Gastroesophageal sphincter (tissue), 4 donors: ENCODE data around the gene TENT4A. TPM values are rescaled to one million over a fixed set of nuclear protein-coding genes. Genes with fewer than 3 reads are reported as not detected.

Source experiments
- ATAC-seq: fragments of 150-250 bp; one replicate; pipeline ENCODE4 v1.9.1; 2016; ENCODE audit warnings: mild to moderate bottlenecking, moderate library complexity
- H3K27ac ChIP-seq, 4 donors: fragments of 200-600 bp; sonication (generic) in 3 of 4; 1 replicate in 3 of 4; 2 replicates in 1 of 4; pipeline ENCODE4 v1.5.1; 2016 to 2019
- H3K27me3 ChIP-seq: fragments of 200-600 bp; sonication (generic); one replicate; pipeline ENCODE4 v1.5.1; 2019
- H3K36me3 ChIP-seq, 2 donors: fragments of 200-600 bp; sonication (generic); one replicate each; pipeline ENCODE4 v1.5.1; 2019; ENCODE audit warnings: control low read depth in 1 of 2
- H3K4me1 ChIP-seq, 3 donors: fragments of 200-600 bp; sonication (generic); 1 replicate in 2 of 3; 2 replicates in 1 of 3; pipeline ENCODE4 v1.5.1; 2016 to 2019; ENCODE audit warnings: control low read depth in 2 of 3
- H3K4me3 ChIP-seq, 2 donors: fragments of 200-600 bp; sonication (generic); one replicate each; pipeline ENCODE4 v1.5.1; 2019; ENCODE audit warnings: mild to moderate bottlenecking in 1 of 2, moderate library complexity in 1 of 2
- H3K9me3 ChIP-seq, 3 donors: fragments of 200-600 bp; sonication (generic); one replicate each; pipeline ENCODE4 v1.5.1; 2017 to 2019; ENCODE audit warnings: control low read depth in 2 of 3
- CTCF ChIP-seq, 4 experiments: fragments of 200-600 bp in 2 of 4; fragments of 450-650 bp in 2 of 4; sonication (generic) in 1 of 4; IDR thresholded peaks; one replicate each; pipeline ENCODE4 v1.5.1; 2017 to 2019; ENCODE audit warnings: antibody characterized with exemption in 4 of 4, mild to moderate bottlenecking in 2 of 4, moderate library complexity in 2 of 4
- EP300 ChIP-seq: sonication (generic); formaldehyde crosslinking; IDR thresholded peaks from one replicate; pipeline ENCODE4 v1.6.1; 2017; ENCODE audit warnings: antibody characterized with exemption, mild to moderate bottlenecking
- POLR2A ChIP-seq, 2 donors: fragments of 450-650 bp; IDR thresholded peaks; one replicate each; pipeline ENCODE4 v1.6.1; 2017; ENCODE audit warnings: antibody characterized with exemption in 2 of 2, mild to moderate bottlenecking in 2 of 2, moderate library complexity in 1 of 2
- POLR2AphosphoS5 ChIP-seq: sonication (generic); formaldehyde crosslinking; IDR thresholded peaks from one replicate; pipeline ENCODE4 v1.6.1; 2017; ENCODE audit warnings: antibody characterized with exemption
- WGBS, 2 donors: methylation state at CpG; one replicate each; pipeline ENCODE4 v1.1.5; 2018; ENCODE audit warnings: low coverage in 1 of 2; 5-methylcytosine and 5-hydroxymethylcytosine counted together
- total RNA-seq, 4 donors: library from RNA; depleted of rRNA; stranded (reverse); fragments of >200 nt; gene quantifications; one replicate each; pipeline ENCODE4 v1.1.0, GENCODE V29; 2016

The TENT4A gene
- total RNA-seq, 4 donors from 2014 or later: 15.8 to 21.3 (median 17.3) TPM

- Histone ChIP-seq H3K4me3 (no peak overlapping the region), H3K36me3 (no peaks in the 10 kb centered on the region), H3K27ac (no peak overlapping the region), H3K4me1 (no peaks in the 10 kb centered on the region), H3K27me3 (no peaks in the 10 kb centered on the region), H3K9me3 (no peaks in the 10 kb centered on the region)
- no peak for TF ChIP-seq CTCF (IDR thresholded peaks at IDR 0.05)
- TF ChIP-seq POLR2A (IDR thresholded peaks at IDR 0.05): no peak
- no peak for TF ChIP-seq EP300
- TF ChIP-seq POLR2AphosphoS5: no peak
- ATAC-seq: no peak
- WGBS, 2 donors: 74 to 86% methylated on average over 3 of the region's 3 CpGs
Measured at GRCh38 chr5:6781716-6782115, 68.5 kb downstream of the TENT4A start.

GRCh38 chr5:6783787-6784186, 70.6 kb downstream of the TENT4A start:
- ATAC-seq: no peak
- WGBS, 2 donors: 83 to 84% methylated on average over 2 of the region's 2 CpGs
- Histone ChIP-seq H3K36me3 (no peaks in the 10 kb centered on the region), H3K4me1 (no peaks in the 10 kb centered on the region), H3K9me3 (no peaks in the 10 kb centered on the region), H3K4me3 (no peak overlapping the region), H3K27me3 (no peaks in the 10 kb centered on the region), H3K27ac (no peak overlapping the region)
- TF ChIP-seq POLR2A (IDR thresholded peaks at IDR 0.05): no peak
- TF ChIP-seq EP300: no peak
- TF ChIP-seq POLR2AphosphoS5: no peak
- no peak for TF ChIP-seq CTCF (IDR thresholded peaks at IDR 0.05)

DNA sequence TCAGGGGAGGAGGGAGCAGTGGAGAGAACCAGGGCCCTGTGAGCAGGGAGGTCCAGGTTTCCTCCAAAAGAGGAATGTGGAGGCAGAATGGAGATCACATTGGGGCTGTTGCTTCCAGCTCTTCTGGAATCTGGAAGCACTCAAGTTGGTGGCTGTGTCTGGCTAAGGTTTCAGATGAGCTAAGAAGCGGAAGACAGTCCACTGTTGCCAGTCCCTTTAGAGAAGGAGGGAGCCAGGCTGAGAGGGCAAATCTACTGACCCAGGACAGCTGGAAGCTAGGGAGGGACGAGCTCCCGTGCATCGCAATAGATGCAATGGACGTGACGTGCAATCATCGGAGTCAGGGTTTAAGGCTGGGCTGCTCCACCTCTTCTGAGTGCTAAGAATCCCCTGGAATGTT, 71.2 kb downstream of the TENT4A start:
- 60 to 89% methylated on average over 2 to 5 of the region's 7 CpGs for WGBS, 2 donors

DNA sequence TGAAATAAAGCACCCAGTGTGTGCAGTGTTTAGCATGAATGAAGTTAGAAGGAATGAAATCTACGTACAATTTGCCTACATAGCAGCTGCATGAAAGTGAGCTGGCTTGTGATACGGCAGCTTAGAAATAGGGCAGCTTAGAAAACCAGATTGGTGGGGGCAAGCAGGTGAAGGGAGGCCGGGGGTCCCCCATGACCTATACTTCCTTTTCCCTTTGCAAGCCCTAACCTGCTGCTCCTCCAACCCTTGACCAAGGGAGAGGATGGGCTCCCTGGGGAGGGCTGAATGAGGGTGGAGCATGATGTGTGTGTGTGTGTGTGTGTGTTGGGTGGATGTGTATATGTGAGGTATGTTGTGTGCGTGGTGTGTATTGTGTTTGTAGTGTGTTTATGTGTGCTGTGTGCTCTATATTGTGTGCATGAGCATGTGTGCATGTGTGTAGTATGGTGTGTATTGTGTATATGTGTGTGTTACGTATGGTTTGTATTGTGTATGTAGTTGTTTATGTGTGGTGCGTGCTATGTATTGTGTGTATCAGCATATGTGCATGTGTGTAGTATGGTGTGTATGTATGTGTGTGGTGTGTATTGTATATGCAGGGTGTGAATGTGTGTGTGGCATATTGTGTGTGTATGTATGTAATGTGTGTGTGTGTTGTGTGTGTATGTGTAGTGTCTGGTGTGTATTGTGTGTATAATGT, 72.1 kb downstream of the TENT4A start:
- TF ChIP-seq EP300 (no peak), POLR2A (IDR thresholded peaks at IDR 0.05) (no peak), POLR2AphosphoS5 (no peak), CTCF (IDR thresholded peaks at IDR 0.05) (no peak)
- no peaks in the 10 kb centered on the region for H3K36me3 ChIP-seq
- no peak for ATAC-seq
- no peaks in the 10 kb centered on the region for H3K4me1 ChIP-seq
- 76 to 100% methylated on average over 3 to 6 of the region's 6 CpGs for WGBS, 2 donors
- H3K4me3 ChIP-seq: no peak overlapping the region
- H3K9me3 ChIP-seq: no peaks in the 10 kb centered on the region
- no peaks in the 10 kb centered on the region for H3K27me3 ChIP-seq
- H3K27ac ChIP-seq: no peak overlapping the region

More for the DNA sequence above, 71.2 kb downstream of the TENT4A start:
- H3K27me3 ChIP-seq: no peaks in the 10 kb centered on the region
- no peak for ATAC-seq
- TF ChIP-seq POLR2A (IDR thresholded peaks at IDR 0.05): no peak
- no peak for TF ChIP-seq EP300
- no peak for TF ChIP-seq CTCF (IDR thresholded peaks at IDR 0.05)
- TF ChIP-seq POLR2AphosphoS5: no peak
- H3K9me3 ChIP-seq: no peaks in the 10 kb centered on the region
- H3K4me3 ChIP-seq: no peak overlapping the region
- no peaks in the 10 kb centered on the region for H3K4me1 ChIP-seq
- no peak overlapping the region for H3K27ac ChIP-seq
- H3K36me3 ChIP-seq: no peaks in the 10 kb centered on the region

- WGBS, 2 donors: 73 to 90% methylated on average over 1 to 2 of the region's 2 CpGs
- Histone ChIP-seq H3K36me3 (no peaks in the 10 kb centered on the region), H3K4me1 (no peaks in the 10 kb centered on the region), H3K4me3 (no peak overlapping the region), H3K27ac (no peak overlapping the region), H3K27me3 (no peaks in the 10 kb centered on the region), H3K9me3 (no peaks in the 10 kb centered on the region)
- ATAC-seq: no peak
- TF ChIP-seq CTCF (IDR thresholded peaks at IDR 0.05): no peak
- TF ChIP-seq POLR2AphosphoS5: no peak
- TF ChIP-seq POLR2A (IDR thresholded peaks at IDR 0.05): no peak
Measured at GRCh38 chr5:6785861-6786180, 72.6 kb downstream of the TENT4A start.
